Measurements from ENCODE around the gene UBE2M.

The UBE2M gene

DNA sequence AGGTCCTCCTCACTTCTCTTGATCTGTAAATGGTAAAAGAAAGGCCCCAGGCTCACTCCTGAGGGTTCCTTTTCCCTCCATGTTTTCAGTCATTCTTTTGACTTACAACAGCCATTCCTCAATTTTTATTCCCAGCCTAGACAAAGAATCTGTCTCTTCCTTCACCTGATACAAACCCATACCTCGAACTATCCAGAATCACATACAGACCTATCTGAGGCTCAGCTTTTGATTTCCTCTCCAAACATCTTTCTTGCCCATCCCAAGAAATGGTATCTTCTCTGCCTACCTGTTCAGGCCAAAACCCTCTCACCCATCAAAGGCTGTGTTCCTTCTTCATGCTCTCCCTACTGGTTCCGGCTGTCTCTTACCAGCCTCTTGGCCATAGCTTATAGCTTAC is 5.8 kb downstream of the UBE2M start:
- Mint-ChIP-seq H3K27ac (peak overlapping the region; percentile 77), H3K36me3 (ENCODE audit: low read depth) (peaks cover 84% of the 10 kb centered on the region), H3K4me1 (ENCODE audit: low read depth) (peaks cover 59% of the 10 kb centered on the region), H3K27me3 (no peaks in the 10 kb centered on the region), H3K4me3 (peak overlapping the region; percentile 46), H3K9me3 (no peaks in the 10 kb centered on the region)

DNA sequence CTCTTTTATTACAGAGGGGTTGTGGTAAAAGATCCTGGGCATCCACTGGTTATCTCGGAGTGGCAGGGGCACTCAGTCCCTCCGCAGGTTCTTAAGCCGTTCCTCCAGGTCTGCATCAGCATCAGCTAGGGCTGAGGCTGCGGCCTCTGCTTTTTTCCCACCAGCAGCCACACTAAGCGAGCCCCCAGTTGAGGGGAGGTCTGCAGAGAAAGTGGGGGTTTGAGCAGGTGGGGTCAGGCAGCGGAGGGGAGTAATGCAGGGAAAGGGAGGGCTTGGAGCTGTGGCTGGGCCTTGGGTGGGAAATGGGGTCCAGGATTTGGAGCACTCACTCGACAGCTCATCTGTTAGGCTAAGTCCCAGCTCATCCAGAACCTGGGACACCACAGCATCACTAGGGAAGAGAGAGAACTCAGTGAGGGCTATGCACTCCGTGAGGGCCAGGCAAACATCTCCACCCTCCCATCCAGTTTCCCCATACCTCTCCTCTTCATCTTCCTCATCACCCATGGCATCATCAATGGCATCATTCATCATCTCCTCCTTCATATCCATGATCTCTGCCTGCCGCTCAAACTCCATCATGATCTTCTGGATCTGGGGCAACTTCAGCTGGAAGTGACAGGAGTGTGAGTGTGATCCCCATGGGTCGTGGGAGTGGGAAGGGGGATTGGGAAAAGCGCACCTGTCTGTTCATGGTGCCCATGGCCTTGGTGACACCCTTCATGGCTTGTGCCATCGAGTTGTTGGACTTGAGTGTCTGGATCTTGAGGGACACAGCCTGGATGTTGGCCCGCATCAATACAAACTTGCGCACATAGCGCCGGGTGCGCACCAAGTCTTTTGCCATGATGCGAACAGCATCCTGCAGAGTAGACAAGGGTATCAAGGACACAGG is 6.6 kb downstream of the UBE2M start:
- peaks cover 84% of the 10 kb centered on the region for H3K36me3 Mint-ChIP-seq (ENCODE audit: low read depth)
- H3K4me1 Mint-ChIP-seq (ENCODE audit: low read depth) = peaks cover 60% of the 10 kb centered on the region
- H3K27me3 Mint-ChIP-seq = no peaks in the 10 kb centered on the region
- H3K9me3 Mint-ChIP-seq = no peaks in the 10 kb centered on the region
- no peak overlapping the region for H3K4me3 Mint-ChIP-seq
- H3K27ac Mint-ChIP-seq = no peak overlapping the region

DNA sequence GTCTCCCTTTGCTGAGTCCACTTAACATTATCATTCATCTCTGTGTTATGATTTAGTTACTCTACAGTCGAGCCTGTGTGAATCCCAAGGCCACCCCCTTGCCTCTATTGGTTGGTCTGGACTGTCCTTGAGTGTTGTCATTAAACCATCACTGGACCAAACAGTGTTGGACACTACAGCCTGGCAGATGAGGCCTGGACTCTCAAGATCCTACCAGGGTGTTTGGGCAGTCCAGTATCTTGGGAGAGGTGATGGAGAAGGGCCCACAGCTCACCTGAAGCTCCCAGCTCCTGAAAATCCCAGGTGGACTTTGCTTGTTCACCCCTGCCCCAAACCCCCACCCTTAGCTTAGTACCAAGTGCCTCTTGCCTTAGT is 7.3 kb downstream of the UBE2M start:
- no peak overlapping the region for H3K4me3 Mint-ChIP-seq
- peak overlapping the region; percentile 23 for H3K27ac Mint-ChIP-seq
- H3K36me3 Mint-ChIP-seq (ENCODE audit: low read depth) = peaks cover 84% of the 10 kb centered on the region
- H3K27me3 Mint-ChIP-seq = no peaks in the 10 kb centered on the region
- no peaks in the 10 kb centered on the region for H3K9me3 Mint-ChIP-seq
- H3K4me1 Mint-ChIP-seq (ENCODE audit: low read depth) = peaks cover 60% of the 10 kb centered on the region

DNA sequence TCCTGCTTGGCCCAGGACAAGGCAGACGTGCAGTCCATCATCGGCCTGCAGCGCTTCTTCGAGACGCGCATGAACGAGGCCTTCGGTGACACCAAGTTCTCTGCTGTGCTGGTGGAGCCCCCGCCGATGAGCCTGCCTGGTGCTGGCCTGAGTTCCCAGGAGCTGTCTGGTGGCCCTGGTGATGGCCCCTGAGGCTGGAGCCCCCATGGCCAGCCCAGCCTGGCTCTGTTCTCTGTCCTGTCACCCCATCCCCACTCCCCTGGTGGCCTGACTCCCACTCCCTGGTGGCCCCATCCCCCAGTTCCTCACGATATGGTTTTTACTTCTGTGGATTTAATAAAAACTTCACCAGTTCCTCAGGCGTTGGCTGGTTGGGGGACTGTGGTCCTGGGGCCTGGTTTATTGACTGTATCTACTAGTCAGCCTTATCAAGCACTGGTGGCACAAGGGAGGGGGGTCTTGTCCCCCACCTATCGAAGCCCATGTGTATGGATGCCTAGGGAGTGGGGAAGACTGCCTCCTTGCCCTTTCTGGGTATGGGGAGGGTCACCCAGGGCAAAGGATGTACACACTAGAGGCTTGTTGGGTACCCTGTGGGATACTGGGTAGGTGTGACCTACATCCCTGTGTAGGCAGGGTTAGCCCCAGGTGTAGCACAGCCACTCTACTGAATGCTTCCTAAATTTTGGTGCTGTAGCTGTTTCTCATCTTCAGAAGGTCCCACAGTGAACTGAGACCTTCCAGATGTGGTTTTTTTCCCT is 7.9 kb downstream of the UBE2M start:
- peaks cover 84% of the 10 kb centered on the region for H3K36me3 Mint-ChIP-seq (ENCODE audit: low read depth)
- H3K4me3 Mint-ChIP-seq = no peak overlapping the region

GRCh38 chr19:58549664-58550361 is 8.6 kb downstream of the UBE2M start:
- H3K36me3 Mint-ChIP-seq (ENCODE audit: low read depth) = peaks cover 85% of the 10 kb centered on the region
- no peaks in the 10 kb centered on the region for H3K9me3 Mint-ChIP-seq
- H3K27ac Mint-ChIP-seq = peak overlapping the region; percentile 29
- H3K4me1 Mint-ChIP-seq (ENCODE audit: low read depth) = peaks cover 54% of the 10 kb centered on the region
- H3K4me3 Mint-ChIP-seq = no peak overlapping the region
- H3K27me3 Mint-ChIP-seq = no peaks in the 10 kb centered on the region

More for the DNA sequence above, 7.9 kb downstream of the UBE2M start:
- H3K27me3 Mint-ChIP-seq = no peaks in the 10 kb centered on the region
- H3K27ac Mint-ChIP-seq = peak overlapping the region; percentile 23
- H3K4me1 Mint-ChIP-seq (ENCODE audit: low read depth) = peaks cover 60% of the 10 kb centered on the region
- H3K9me3 Mint-ChIP-seq = no peaks in the 10 kb centered on the region

- peaks cover 79% of the 10 kb centered on the region for H3K36me3 Mint-ChIP-seq (ENCODE audit: low read depth)
- peaks cover 49% of the 10 kb centered on the region for H3K4me1 Mint-ChIP-seq (ENCODE audit: low read depth)
- H3K27ac Mint-ChIP-seq = no peak overlapping the region
- no peaks in the 10 kb centered on the region for H3K9me3 Mint-ChIP-seq
- H3K27me3 Mint-ChIP-seq = no peaks in the 10 kb centered on the region
- no peak overlapping the region for H3K4me3 Mint-ChIP-seq
These were observed 9.3 kb downstream of the UBE2M start for GRCh38 chr19:58548859-58549663.

GRCh38 chr19:58547323-58548312 is 10.8 kb downstream of the UBE2M start:
- Mint-ChIP-seq H3K36me3 (ENCODE audit: low read depth) (peaks cover 68% of the 10 kb centered on the region), H3K9me3 (no peaks in the 10 kb centered on the region), H3K4me3 (peak overlapping the region; percentile 97), H3K4me1 (ENCODE audit: low read depth) (peaks cover 45% of the 10 kb centered on the region), H3K27ac (peak overlapping the region; percentile 94), H3K27me3 (peaks cover 2% of the 10 kb centered on the region)

DNA sequence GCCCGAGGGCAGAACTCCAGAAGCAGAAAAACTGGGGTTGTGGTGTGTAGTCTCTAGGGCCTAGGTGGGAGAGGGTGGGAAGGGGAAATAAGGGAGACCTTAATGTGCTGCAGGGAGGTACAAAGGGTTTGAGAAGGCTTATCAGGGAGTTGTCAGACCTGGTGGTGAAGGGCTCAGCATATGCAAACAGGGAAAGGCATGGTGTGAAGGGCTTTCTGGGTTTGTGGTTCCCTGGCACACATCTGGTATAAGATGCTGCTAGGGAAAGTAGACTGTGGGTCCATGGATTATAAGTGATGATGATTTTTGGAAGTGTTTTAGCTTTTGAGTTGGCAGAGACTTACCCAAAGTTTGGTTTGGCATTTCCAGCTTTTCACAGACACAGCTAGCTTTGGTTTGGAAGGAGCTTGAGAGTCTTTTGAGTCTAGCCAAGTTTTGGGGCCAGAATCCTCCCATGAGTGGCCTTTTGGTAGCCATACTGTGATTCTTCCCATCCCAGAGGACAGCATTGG is 12.3 kb downstream of the UBE2M start:
- H3K27me3 Mint-ChIP-seq = peaks cover 5% of the 10 kb centered on the region
- peak overlapping the region; percentile 97 for H3K4me3 Mint-ChIP-seq
- H3K36me3 Mint-ChIP-seq (ENCODE audit: low read depth) = peaks cover 54% of the 10 kb centered on the region
- no peaks in the 10 kb centered on the region for H3K9me3 Mint-ChIP-seq
- H3K4me1 Mint-ChIP-seq (ENCODE audit: low read depth) = peaks cover 38% of the 10 kb centered on the region
- peak overlapping the region; percentile 94 for H3K27ac Mint-ChIP-seq

GRCh38 chr19:58545286-58546018 is 13.0 kb downstream of the UBE2M start:
- Mint-ChIP-seq H3K9me3 (no peaks in the 10 kb centered on the region), H3K4me3 (peak overlapping the region; percentile 97), H3K4me1 (ENCODE audit: low read depth) (peaks cover 38% of the 10 kb centered on the region), H3K36me3 (ENCODE audit: low read depth) (peaks cover 48% of the 10 kb centered on the region), H3K27me3 (peaks cover 5% of the 10 kb centered on the region), H3K27ac (peak overlapping the region; percentile 94)

- peaks cover 41% of the 10 kb centered on the region for H3K36me3 Mint-ChIP-seq (ENCODE audit: low read depth)
These were observed 13.7 kb downstream of the UBE2M start for GRCh38 chr19:58544591-58545285.

DNA sequence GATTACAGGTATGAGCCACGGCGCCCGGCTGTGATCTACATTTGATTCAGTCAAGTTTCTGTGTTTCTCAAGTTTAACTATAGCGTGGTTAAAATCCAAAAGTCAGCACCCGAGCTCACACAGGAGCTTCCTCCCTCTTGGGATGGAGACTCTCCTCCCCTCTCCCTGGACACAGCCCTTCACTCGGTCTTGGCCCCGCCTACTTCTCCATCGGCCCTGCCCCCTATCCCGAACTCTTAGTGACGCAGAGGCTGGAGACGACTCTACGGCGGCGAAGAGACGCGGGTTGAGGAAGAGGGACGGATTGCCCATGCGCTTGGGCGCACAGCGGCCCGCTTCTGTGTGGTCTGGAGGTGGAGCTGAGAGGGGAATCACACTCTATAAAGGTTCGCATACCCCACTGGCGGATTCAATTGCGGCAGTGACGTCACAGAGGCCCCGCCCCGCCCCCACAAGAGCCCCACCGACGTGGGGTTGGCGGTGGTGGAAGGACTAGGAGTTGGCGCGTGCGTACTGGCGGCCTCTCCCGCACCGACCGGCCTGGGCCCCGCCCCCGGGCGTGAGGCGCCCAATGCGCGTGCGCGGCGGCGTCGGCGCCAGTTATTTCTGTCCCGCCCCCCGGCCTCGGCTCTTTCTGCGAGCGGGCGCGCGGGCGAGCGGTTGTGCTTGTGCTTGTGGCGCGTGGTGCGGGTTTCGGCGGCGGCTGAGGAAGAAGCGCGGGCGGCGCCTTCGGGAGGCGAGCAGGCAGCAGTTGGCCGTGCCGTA is 14.4 kb downstream of the UBE2M start, which contains the start of gene TRIM28:
TSS of gene TRIM28 (plus strand) at position 239 of the 765 bp plus-strand sequence. CDS start 694 bp downstream, outside the sequence.
- Mint-ChIP-seq H3K9me3 (no peaks in the 10 kb centered on the region), H3K4me3 (peak within 1 kb of the TSS; percentile 97), H3K27me3 (peaks cover 11% of the 10 kb centered on the region), H3K27ac (peak within 1 kb of the TSS; percentile 96), H3K4me1 (ENCODE audit: low read depth) (peaks cover 38% of the 10 kb centered on the region), H3K36me3 (ENCODE audit: low read depth) (peaks cover 36% of the 10 kb centered on the region)

More at GRCh38 chr19:58544591-58545285, 13.7 kb downstream of the UBE2M start:
- peak overlapping the region; percentile 97 for H3K4me3 Mint-ChIP-seq
- H3K4me1 Mint-ChIP-seq (ENCODE audit: low read depth) = peaks cover 38% of the 10 kb centered on the region
- H3K27ac Mint-ChIP-seq = peak overlapping the region; percentile 96
- H3K27me3 Mint-ChIP-seq = peaks cover 5% of the 10 kb centered on the region
- H3K9me3 Mint-ChIP-seq = no peaks in the 10 kb centered on the region
